Right lobe of liver (tissue), 4 donors: ENCODE measurements around the gene EFHD1.

ENCODE experiments used
- CTCF ChIP-seq, 4 donors: fragments of 200-600 bp in 3 of 4; fragments of 450-650 bp in 1 of 4; IDR thresholded peaks; one replicate each; pipeline versions ENCODE4 v1.5.1 to v1.8.0; 2016 to 2022; ENCODE audit warnings: antibody characterized with exemption in 4 of 4, mild to moderate bottlenecking in 2 of 4
- POLR2A ChIP-seq: fragments of 450-650 bp; IDR thresholded peaks from one replicate; pipeline ENCODE4 v1.6.1; 2017; ENCODE audit warnings: antibody characterized with exemption, mild to moderate bottlenecking
- donor health status: DM: no; HTN: no; CAD: no.
- donor health status: DM: no; HTN: no; CAD: no.
- donor health status: DM: no; HTN: yes; CAD: no.

DNA sequence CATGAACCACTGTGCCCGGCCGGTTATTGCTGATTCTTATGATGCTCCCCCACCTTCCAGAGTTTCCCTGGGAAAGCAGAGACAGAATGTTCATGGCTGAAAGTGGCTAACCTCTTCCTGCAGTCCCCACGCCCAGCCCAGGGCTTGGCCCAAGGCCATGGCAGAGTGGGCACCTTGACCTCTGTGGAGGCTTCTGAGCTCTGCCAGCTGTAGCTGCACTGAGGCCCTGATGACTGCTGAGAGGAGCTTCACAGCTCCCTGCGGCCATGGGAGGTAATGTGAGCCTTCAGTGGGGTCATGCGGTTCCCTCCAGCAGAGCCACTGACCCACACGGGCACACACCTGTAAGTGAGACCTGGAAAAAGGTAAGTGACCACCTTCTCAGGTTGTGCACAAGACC lies 13.3 kb downstream of the EFHD1 start:
- no peak for TF ChIP-seq CTCF (IDR thresholded peaks at IDR 0.05)
- no peak for TF ChIP-seq POLR2A
